GM21619 (cell line): ENCODE results near the gene PTX4.
A peak's percentile ranks its signal among the peaks of the same experiment; 100 is the strongest.

Source experiments
- ATAC-seq: cut with Tn5 transposase; IDR thresholded peaks from one replicate; pipeline ENCODE4 v1.9.1; 2021; ENCODE audit not compliant: unreplicated experiment

Gene PTX4

GRCh38 chr16:1502092-1503004, 13.6 kb upstream of the PTX4 start:
- no peak for ATAC-seq

- ATAC-seq, result no peak
Measured at GRCh38 chr16:1501630-1502029, 12.9 kb upstream of the PTX4 start.

GRCh38 chr16:1500465-1501150, 11.9 kb upstream of the PTX4 start:
- ATAC-seq, result no peak

- ATAC-seq, result no peak
Measured at GRCh38 chr16:1499756-1500464, 11.2 kb upstream of the PTX4 start.

GRCh38 chr16:1498899-1499676, 10.3 kb upstream of the PTX4 start:
- ATAC-seq, result no peak

- no peak for ATAC-seq
Measured at GRCh38 chr16:1497014-1497598, 8.4 kb upstream of the PTX4 start.

- no peak for ATAC-seq
Measured at GRCh38 chr16:1496464-1496863, 7.7 kb upstream of the PTX4 start.

GRCh38 chr16:1495889-1496262, 7.1 kb upstream of the PTX4 start:
- no peak for ATAC-seq

GRCh38 chr16:1495211-1495888, 6.6 kb upstream of the PTX4 start:
- no peak for ATAC-seq

GRCh38 chr16:1494711-1495110, 6.0 kb upstream of the PTX4 start:
- ATAC-seq, result no peak

GRCh38 chr16:1494129-1494640, 5.4 kb upstream of the PTX4 start:
- ATAC-seq, result no peak

- no peak for ATAC-seq
Measured at GRCh38 chr16:1493746-1494094, 5.0 kb upstream of the PTX4 start.

- ATAC-seq, result peak; percentile 40
Measured at GRCh38 chr16:1492923-1493745, 4.4 kb upstream of the PTX4 start, which contains the start of gene TELO2. TSS of gene TELO2 (plus strand) at chr16:1493360. CDS start at chr16:1494282, 922 bp downstream.

GRCh38 chr16:1492082-1492922, 3.6 kb upstream of the PTX4 start:
- no peak for ATAC-seq

GRCh38 chr16:1491327-1491726, 2.6 kb upstream of the PTX4 start:
- no peak for ATAC-seq

- no peak for ATAC-seq
Measured at GRCh38 chr16:1489077-1489476, 333 bp upstream of the PTX4 start.

- no peak for ATAC-seq
Measured at GRCh38 chr16:1488054-1488601, 616 bp downstream of the PTX4 start.
